Endothelial cell (in vitro differentiated cells): Measurements from ENCODE around the gene YAP1. TPM values are rescaled to one million over a fixed set of nuclear protein-coding genes. Genes with fewer than 3 reads are reported as not detected.

Experiments
- DNase-seq: peaks from one replicate; pipeline ENCODE4 v3.0.0; 2021; ENCODE audit warnings: low spot score
- H3K27ac Mint-ChIP-seq: one replicate; pipeline ENCODE4 v1.8.0; 2021; ENCODE audit warnings: mixed read lengths, inconsistent platforms; ENCODE audit not compliant: unreplicated experiment
- H3K27me3 Mint-ChIP-seq: one replicate; pipeline ENCODE4 v1.8.0; 2021; ENCODE audit warnings: mild to moderate bottlenecking, moderate library complexity, mixed read lengths, inconsistent platforms; ENCODE audit not compliant: unreplicated experiment
- H3K36me3 Mint-ChIP-seq: one replicate; pipeline ENCODE4 v1.8.0; 2021; ENCODE audit warnings: mild to moderate bottlenecking, low read depth, mixed read lengths, inconsistent platforms; ENCODE audit not compliant: unreplicated experiment
- H3K4me1 Mint-ChIP-seq: one replicate; pipeline ENCODE4 v1.8.0; 2021; ENCODE audit warnings: mild to moderate bottlenecking, mixed read lengths, inconsistent platforms; ENCODE audit not compliant: unreplicated experiment
- H3K4me3 Mint-ChIP-seq: one replicate; pipeline ENCODE4 v1.8.0; 2021; ENCODE audit warnings: mild to moderate bottlenecking, mixed read lengths, inconsistent platforms; ENCODE audit not compliant: unreplicated experiment
- H3K9me3 Mint-ChIP-seq: one replicate; pipeline ENCODE4 v1.8.0; 2021; ENCODE audit warnings: mixed read lengths, inconsistent platforms; ENCODE audit not compliant: unreplicated experiment
- total RNA-seq: library from RNA; stranded (reverse); fragmentation: NEBNext Ultra II Directional; extraction: Animal tissue kit (Norgen Biotek cat#: 25700); gene quantifications from one replicate; pipeline ENCODE4 v1.2.1, GENCODE V29; 2021; ENCODE audit not compliant: unreplicated experiment
- TF ChIP-seq, protein P1 (sequence below): fragments of 200-600 bp; sonication (generic); IDR thresholded peaks from one replicate; pipeline ENCODE4 v1.5.0; 2021; ENCODE audit warnings: antibody characterized with exemption; ENCODE audit not compliant: unreplicated experiment

Gene YAP1
- total RNA-seq, 1 donor from 2014 or later, result 158 TPM

DNA sequence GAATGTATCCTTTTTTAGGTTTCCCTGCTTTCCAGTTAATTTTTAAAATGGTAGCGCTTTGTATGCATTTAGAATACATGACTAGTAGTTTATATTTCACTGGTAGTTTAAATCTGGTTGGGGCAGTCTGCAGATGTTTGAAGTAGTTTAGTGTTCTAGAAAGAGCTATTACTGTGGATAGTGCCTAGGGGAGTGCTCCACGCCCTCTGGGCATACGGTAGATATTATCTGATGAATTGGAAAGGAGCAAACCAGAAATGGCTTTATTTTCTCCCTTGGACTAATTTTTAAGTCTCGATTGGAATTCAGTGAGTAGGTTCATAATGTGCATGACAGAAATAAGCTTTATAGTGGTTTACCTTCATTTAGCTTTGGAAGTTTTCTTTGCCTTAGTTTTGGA, 120.7 kb downstream of the YAP1 start:
- TF ChIP-seq, protein P1, sequence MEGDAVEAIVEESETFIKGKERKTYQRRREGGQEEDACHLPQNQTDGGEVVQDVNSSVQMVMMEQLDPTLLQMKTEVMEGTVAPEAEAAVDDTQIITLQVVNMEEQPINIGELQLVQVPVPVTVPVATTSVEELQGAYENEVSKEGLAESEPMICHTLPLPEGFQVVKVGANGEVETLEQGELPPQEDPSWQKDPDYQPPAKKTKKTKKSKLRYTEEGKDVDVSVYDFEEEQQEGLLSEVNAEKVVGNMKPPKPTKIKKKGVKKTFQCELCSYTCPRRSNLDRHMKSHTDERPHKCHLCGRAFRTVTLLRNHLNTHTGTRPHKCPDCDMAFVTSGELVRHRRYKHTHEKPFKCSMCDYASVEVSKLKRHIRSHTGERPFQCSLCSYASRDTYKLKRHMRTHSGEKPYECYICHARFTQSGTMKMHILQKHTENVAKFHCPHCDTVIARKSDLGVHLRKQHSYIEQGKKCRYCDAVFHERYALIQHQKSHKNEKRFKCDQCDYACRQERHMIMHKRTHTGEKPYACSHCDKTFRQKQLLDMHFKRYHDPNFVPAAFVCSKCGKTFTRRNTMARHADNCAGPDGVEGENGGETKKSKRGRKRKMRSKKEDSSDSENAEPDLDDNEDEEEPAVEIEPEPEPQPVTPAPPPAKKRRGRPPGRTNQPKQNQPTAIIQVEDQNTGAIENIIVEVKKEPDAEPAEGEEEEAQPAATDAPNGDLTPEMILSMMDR, result no peak
- Mint-ChIP-seq H3K27ac (no peak overlapping the region), H3K27me3 (peaks cover 2% of the 10 kb centered on the region), H3K4me3 (no peak overlapping the region), H3K9me3 (no peaks in the 10 kb centered on the region), H3K36me3 (peaks cover 20% of the 10 kb centered on the region), H3K4me1 (peaks cover 5% of the 10 kb centered on the region)
- DNase-seq, result no peak

DNA sequence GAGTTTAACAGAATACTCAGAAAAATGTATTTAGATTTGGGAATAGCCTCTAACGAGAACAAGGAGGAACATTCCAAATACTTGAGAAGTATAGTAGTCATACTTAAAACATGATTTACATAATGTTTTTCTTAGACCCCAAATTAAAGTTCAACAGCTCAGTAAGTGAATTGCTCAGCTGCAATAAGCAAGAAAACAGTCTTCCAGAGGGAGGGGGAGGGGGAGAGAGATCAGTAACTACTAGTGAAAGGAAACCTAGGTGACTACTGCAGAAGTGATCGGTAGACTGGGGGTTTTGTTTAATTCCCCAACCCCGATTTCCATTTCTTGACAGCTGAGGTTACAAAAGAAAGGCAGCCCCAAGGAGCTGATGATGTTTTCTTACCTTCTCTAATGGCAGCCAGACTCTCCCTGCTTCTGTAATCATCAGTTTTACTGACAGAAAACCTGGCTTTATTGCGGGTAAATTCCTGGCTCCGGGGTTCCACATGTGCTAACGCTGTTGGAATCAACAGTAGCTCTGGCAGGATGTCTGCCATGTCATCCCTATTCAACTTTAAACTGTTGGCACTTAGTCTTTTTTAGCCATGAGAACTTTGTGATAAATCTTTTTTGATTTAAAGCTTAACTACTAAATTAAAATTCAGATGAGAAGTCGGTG, 124.7 kb downstream of the YAP1 start:
- Mint-ChIP-seq H3K4me3 (no peak overlapping the region), H3K36me3 (peaks cover 7% of the 10 kb centered on the region), H3K4me1 (no peaks in the 10 kb centered on the region), H3K27me3 (peaks cover 2% of the 10 kb centered on the region), H3K9me3 (no peaks in the 10 kb centered on the region), H3K27ac (no peak overlapping the region)
- no peak for DNase-seq
- TF ChIP-seq, protein P1, result no peak

DNA sequence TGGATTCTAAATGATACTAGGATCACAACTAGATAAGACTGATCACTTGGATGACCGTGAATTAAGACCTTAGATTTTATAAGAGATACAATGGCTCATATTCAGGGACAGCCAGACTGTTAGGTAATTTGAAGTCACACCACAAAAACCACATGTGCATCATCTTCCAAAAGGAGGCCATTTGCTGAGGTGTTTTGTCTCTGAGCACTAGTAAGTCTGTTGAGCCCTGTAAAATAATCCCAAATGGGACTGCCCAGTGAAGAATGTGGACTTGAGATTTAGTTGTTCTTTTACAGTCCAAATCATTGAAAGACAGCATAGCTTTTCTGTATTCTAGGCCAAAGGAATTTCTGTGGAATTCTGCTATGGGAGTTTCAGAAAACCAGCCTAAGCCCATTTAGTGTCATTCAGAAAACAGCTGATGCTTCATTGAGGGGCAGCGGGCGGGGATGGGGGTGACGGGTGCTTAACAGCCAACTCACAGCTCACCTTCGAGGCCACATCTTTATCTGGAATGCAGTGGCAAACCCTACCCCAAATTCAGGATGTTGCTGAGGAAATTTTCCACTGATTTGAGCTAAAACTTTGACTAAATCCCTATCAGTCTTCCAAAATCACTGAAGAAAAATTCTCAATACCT, 127.0 kb downstream of the YAP1 start:
- Mint-ChIP-seq H3K4me1 (no peaks in the 10 kb centered on the region), H3K4me3 (no peak overlapping the region), H3K27ac (no peak overlapping the region), H3K27me3 (peaks cover 2% of the 10 kb centered on the region), H3K9me3 (no peaks in the 10 kb centered on the region), H3K36me3 (no peaks in the 10 kb centered on the region)
- no peak for DNase-seq
- TF ChIP-seq, protein P1, result no peak

DNA sequence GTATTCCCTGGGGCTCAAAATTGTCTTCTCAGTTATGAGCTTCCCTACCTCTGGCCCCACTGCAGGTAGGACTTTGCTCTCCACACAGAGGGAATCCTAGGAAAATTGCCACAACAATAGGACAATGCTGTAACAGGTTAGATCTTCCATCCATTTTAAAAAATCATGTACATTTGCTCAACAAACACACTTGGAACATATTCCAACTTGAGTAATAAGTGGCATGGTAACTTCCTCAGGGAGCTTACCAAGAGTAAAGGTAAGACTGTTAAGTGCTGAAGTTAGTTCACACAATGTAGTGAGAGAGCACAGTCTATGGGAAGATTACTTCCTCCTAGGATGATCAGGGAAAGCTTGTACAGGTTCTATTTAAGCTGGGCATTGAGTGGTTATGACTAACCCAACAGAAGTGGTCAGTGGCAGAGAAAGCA, 128.2 kb downstream of the YAP1 start:
- DNase-seq, result no peak
- H3K27ac Mint-ChIP-seq, result no peak overlapping the region
- H3K9me3 Mint-ChIP-seq, result no peaks in the 10 kb centered on the region
- H3K4me3 Mint-ChIP-seq, result no peak overlapping the region
- TF ChIP-seq, protein P1, result no peak
- peaks cover 3% of the 10 kb centered on the region for H3K27me3 Mint-ChIP-seq
- no peaks in the 10 kb centered on the region for H3K36me3 Mint-ChIP-seq
- no peaks in the 10 kb centered on the region for H3K4me1 Mint-ChIP-seq

DNA sequence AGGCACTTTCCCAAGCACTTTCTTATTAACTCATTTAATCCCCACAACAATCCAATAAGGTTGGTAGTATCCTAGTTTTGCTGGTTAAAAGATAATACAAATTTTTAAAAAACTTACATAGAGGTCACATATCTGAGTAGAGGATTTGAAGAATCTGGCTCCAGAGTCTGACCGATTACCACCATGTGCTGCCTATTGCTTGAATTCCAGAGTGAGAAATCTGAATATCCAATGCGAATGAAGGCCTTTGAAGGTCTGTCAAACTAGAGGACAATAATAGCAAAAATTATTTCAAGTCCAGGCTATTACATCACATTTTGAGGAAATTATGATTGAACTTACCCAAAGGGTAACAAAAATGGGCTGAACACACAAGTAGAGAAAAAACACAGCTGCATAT, 129.2 kb downstream of the YAP1 start:
- no peaks in the 10 kb centered on the region for H3K4me1 Mint-ChIP-seq
- TF ChIP-seq, protein P1, result no peak
- DNase-seq, result no peak
- no peak overlapping the region for H3K27ac Mint-ChIP-seq
- no peaks in the 10 kb centered on the region for H3K9me3 Mint-ChIP-seq
- H3K36me3 Mint-ChIP-seq, result no peaks in the 10 kb centered on the region
- H3K4me3 Mint-ChIP-seq, result no peak overlapping the region
- H3K27me3 Mint-ChIP-seq, result peaks cover 3% of the 10 kb centered on the region
